ENCODE data around the gene RUBCN. TPM values are rescaled to one million over a fixed set of nuclear protein-coding genes. Genes with fewer than 3 reads are reported as not detected.

Gene RUBCN
- total and polyA plus RNA-seq, 9 of the 15 experiments (the other 6 are each of a cell fraction or from before 2014, with no cell fraction given): 8.4 to 24.0 (median 11.9) TPM

DNA sequence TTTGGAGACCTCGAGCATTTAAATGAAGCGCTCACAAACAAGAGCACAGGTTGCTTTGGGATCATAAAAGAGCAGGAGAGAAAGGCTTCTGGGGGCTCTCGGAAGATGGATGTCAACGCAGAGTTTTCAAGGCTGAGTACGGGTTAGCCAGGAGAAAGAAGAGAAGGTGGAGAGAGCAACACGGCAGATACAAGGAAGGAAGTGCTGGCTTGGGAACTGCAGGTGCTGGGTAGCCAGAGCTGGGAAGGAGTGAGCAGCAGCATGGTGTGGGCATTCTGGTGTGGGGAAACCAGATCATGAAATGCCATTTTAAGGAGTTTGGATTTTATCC lies 580 bp upstream of the RUBCN start (continued):
- TF ChIP-seq, protein P1, sequence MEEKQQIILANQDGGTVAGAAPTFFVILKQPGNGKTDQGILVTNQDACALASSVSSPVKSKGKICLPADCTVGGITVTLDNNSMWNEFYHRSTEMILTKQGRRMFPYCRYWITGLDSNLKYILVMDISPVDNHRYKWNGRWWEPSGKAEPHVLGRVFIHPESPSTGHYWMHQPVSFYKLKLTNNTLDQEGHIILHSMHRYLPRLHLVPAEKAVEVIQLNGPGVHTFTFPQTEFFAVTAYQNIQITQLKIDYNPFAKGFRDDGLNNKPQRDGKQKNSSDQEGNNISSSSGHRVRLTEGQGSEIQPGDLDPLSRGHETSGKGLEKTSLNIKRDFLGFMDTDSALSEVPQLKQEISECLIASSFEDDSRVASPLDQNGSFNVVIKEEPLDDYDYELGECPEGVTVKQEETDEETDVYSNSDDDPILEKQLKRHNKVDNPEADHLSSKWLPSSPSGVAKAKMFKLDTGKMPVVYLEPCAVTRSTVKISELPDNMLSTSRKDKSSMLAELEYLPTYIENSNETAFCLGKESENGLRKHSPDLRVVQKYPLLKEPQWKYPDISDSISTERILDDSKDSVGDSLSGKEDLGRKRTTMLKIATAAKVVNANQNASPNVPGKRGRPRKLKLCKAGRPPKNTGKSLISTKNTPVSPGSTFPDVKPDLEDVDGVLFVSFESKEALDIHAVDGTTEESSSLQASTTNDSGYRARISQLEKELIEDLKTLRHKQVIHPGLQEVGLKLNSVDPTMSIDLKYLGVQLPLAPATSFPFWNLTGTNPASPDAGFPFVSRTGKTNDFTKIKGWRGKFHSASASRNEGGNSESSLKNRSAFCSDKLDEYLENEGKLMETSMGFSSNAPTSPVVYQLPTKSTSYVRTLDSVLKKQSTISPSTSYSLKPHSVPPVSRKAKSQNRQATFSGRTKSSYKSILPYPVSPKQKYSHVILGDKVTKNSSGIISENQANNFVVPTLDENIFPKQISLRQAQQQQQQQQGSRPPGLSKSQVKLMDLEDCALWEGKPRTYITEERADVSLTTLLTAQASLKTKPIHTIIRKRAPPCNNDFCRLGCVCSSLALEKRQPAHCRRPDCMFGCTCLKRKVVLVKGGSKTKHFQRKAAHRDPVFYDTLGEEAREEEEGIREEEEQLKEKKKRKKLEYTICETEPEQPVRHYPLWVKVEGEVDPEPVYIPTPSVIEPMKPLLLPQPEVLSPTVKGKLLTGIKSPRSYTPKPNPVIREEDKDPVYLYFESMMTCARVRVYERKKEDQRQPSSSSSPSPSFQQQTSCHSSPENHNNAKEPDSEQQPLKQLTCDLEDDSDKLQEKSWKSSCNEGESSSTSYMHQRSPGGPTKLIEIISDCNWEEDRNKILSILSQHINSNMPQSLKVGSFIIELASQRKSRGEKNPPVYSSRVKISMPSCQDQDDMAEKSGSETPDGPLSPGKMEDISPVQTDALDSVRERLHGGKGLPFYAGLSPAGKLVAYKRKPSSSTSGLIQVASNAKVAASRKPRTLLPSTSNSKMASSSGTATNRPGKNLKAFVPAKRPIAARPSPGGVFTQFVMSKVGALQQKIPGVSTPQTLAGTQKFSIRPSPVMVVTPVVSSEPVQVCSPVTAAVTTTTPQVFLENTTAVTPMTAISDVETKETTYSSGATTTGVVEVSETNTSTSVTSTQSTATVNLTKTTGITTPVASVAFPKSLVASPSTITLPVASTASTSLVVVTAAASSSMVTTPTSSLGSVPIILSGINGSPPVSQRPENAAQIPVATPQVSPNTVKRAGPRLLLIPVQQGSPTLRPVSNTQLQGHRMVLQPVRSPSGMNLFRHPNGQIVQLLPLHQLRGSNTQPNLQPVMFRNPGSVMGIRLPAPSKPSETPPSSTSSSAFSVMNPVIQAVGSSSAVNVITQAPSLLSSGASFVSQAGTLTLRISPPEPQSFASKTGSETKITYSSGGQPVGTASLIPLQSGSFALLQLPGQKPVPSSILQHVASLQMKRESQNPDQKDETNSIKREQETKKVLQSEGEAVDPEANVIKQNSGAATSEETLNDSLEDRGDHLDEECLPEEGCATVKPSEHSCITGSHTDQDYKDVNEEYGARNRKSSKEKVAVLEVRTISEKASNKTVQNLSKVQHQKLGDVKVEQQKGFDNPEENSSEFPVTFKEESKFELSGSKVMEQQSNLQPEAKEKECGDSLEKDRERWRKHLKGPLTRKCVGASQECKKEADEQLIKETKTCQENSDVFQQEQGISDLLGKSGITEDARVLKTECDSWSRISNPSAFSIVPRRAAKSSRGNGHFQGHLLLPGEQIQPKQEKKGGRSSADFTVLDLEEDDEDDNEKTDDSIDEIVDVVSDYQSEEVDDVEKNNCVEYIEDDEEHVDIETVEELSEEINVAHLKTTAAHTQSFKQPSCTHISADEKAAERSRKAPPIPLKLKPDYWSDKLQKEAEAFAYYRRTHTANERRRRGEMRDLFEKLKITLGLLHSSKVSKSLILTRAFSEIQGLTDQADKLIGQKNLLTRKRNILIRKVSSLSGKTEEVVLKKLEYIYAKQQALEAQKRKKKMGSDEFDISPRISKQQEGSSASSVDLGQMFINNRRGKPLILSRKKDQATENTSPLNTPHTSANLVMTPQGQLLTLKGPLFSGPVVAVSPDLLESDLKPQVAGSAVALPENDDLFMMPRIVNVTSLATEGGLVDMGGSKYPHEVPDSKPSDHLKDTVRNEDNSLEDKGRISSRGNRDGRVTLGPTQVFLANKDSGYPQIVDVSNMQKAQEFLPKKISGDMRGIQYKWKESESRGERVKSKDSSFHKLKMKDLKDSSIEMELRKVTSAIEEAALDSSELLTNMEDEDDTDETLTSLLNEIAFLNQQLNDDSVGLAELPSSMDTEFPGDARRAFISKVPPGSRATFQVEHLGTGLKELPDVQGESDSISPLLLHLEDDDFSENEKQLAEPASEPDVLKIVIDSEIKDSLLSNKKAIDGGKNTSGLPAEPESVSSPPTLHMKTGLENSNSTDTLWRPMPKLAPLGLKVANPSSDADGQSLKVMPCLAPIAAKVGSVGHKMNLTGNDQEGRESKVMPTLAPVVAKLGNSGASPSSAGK (IDR thresholded peaks at IDR 0.05): 0 out of 2 replicates have a peak, but pooled peaks have one; percentile 16
- TF ChIP-seq STAT5A (IDR thresholded peaks at IDR 0.05; ENCODE audit: borderline replicate concordance, low read length) (no peak), ZNF3 (CRISPR knock-in tag; IDR thresholded peaks at IDR 0.05) (no peak), NBN (IDR thresholded peaks at IDR 0.05; ENCODE audit: low read depth) (0 out of 2 replicates have a peak, but pooled peaks have one; percentile 30), SMAD1 (IDR thresholded peaks at IDR 0.05; ENCODE audit: low read depth, low read length, partially characterized antibody) (peak; percentile 9), GTF2E2 (tag; IDR thresholded peaks at IDR 0.05) (peak; percentile 72; the same call in 1 of the 2 replicates), SAP30 (IDR thresholded peaks at IDR 0.05; ENCODE audit: borderline replicate concordance, insufficient read depth, low read depth, low read length, poor library complexity, severe bottlenecking) (peak; percentile 35)
- TF ChIP-seq, protein P2, sequence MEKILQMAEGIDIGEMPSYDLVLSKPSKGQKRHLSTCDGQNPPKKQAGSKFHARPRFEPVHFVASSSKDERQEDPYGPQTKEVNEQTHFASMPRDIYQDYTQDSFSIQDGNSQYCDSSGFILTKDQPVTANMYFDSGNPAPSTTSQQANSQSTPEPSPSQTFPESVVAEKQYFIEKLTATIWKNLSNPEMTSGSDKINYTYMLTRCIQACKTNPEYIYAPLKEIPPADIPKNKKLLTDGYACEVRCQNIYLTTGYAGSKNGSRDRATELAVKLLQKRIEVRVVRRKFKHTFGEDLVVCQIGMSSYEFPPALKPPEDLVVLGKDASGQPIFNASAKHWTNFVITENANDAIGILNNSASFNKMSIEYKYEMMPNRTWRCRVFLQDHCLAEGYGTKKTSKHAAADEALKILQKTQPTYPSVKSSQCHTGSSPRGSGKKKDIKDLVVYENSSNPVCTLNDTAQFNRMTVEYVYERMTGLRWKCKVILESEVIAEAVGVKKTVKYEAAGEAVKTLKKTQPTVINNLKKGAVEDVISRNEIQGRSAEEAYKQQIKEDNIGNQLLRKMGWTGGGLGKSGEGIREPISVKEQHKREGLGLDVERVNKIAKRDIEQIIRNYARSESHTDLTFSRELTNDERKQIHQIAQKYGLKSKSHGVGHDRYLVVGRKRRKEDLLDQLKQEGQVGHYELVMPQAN (IDR thresholded peaks at IDR 0.05; ENCODE audit: borderline replicate concordance): peak; percentile 79; the same call in 1 of the 2 replicates
- TF ChIP-seq, protein P3, sequence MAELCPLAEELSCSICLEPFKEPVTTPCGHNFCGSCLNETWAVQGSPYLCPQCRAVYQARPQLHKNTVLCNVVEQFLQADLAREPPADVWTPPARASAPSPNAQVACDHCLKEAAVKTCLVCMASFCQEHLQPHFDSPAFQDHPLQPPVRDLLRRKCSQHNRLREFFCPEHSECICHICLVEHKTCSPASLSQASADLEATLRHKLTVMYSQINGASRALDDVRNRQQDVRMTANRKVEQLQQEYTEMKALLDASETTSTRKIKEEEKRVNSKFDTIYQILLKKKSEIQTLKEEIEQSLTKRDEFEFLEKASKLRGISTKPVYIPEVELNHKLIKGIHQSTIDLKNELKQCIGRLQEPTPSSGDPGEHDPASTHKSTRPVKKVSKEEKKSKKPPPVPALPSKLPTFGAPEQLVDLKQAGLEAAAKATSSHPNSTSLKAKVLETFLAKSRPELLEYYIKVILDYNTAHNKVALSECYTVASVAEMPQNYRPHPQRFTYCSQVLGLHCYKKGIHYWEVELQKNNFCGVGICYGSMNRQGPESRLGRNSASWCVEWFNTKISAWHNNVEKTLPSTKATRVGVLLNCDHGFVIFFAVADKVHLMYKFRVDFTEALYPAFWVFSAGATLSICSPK (IDR thresholded peaks at IDR 0.05; ENCODE audit: borderline replicate concordance): 0 out of 2 replicates have a peak, but pooled peaks have one; percentile 65
- TF ChIP-seq, protein P4, sequence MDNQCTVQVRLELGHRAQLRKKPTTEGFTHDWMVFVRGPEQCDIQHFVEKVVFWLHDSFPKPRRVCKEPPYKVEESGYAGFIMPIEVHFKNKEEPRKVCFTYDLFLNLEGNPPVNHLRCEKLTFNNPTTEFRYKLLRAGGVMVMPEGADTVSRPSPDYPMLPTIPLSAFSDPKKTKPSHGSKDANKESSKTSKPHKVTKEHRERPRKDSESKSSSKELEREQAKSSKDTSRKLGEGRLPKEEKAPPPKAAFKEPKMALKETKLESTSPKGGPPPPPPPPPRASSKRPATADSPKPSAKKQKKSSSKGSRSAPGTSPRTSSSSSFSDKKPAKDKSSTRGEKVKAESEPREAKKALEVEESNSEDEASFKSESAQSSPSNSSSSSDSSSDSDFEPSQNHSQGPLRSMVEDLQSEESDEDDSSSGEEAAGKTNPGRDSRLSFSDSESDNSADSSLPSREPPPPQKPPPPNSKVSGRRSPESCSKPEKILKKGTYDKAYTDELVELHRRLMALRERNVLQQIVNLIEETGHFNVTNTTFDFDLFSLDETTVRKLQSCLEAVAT (IDR thresholded peaks at IDR 0.05): peak; percentile 22 to 57; a peak in 2 of 4 replicates
